ENCODE data around the gene LGALS4.
"Not testable (repeated sequence)": the region's sequence is repeated elsewhere in the genome, so short reads cannot be mapped to it uniquely, and the experiment has no call there.

LGALS4 gene

DNA sequence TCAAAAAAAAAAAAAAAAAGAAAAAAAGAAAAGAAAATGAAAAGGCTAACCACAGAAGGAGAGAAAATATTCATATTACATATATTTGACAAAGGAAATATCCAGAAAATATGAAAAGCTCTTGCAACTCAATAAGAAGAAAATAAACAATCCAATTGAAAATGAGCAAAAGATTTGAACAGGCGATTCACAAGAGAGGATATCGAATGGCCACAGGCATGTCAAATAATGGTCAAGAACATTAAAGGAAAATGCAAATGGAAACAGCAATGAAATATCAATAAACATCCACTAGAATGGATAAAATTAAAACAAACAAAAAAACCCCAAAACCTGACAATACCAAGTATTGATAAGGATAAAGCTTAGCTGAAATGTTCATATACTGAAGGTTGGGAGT lies 47.5 kb downstream of the LGALS4 start:
- no peak overlapping the region for H3K4me3 ChIP-seq (ENCODE audit: low read length)
- TF ChIP-seq, protein P1, sequence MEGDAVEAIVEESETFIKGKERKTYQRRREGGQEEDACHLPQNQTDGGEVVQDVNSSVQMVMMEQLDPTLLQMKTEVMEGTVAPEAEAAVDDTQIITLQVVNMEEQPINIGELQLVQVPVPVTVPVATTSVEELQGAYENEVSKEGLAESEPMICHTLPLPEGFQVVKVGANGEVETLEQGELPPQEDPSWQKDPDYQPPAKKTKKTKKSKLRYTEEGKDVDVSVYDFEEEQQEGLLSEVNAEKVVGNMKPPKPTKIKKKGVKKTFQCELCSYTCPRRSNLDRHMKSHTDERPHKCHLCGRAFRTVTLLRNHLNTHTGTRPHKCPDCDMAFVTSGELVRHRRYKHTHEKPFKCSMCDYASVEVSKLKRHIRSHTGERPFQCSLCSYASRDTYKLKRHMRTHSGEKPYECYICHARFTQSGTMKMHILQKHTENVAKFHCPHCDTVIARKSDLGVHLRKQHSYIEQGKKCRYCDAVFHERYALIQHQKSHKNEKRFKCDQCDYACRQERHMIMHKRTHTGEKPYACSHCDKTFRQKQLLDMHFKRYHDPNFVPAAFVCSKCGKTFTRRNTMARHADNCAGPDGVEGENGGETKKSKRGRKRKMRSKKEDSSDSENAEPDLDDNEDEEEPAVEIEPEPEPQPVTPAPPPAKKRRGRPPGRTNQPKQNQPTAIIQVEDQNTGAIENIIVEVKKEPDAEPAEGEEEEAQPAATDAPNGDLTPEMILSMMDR (conservative IDR thresholded peaks at IDR 0.05; ENCODE audit: low read depth, low read length) = no peak
- DNase-seq (ENCODE audit: low read depth) = no peak

DNA sequence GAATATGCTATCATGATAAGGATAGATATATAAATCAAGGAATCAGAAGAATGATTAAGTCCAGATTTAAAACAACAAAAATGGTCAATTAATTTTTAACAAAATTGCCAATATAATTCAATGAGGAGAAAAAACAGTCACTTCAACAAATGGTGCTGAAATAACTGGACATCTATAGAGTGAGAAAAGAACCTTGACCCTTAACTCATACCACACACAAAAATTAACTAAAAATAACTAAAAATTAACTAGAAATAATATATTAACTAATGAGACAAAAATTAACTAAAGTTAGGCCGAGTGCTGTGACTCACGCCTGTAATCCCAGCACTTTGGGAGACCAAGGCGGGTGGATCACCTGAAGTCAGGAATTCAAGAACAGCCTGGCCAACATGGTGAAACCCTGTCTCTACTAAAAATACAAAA lies 48.9 kb downstream of the LGALS4 start:
- no peak for DNase-seq (ENCODE audit: low read depth)
- TF ChIP-seq, protein P1 (conservative IDR thresholded peaks at IDR 0.05; ENCODE audit: low read depth, low read length) = no peak
- no peak overlapping the region for H3K4me3 ChIP-seq (ENCODE audit: low read length)

DNA sequence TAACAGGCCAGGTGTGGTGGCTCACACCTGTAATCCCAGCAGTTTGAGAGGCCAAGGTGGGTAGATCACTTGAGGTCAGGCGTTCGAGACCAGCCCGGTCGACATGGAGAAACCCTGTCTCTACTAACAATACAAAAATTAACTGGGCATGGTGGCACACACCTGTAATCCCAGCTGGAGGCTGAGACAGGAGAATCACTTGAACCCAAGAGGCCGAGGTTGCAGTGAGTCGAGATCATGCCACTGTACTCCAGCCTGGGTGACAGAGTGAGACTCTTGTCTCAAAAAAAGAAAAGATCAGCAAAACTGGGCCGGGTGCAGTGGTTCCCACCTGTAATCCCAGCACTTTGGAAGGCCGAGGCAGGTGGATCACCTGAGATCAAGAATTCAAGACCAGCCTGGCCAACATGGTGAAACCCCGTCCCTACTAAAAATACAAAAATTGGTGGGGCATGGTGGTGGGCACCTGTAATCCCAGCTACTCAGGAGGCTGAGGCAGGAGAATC lies 50.8 kb downstream of the LGALS4 start:
- DNase-seq (ENCODE audit: low read depth); H3K4me3 ChIP-seq (ENCODE audit: low read length): not testable (repeated sequence)

DNA sequence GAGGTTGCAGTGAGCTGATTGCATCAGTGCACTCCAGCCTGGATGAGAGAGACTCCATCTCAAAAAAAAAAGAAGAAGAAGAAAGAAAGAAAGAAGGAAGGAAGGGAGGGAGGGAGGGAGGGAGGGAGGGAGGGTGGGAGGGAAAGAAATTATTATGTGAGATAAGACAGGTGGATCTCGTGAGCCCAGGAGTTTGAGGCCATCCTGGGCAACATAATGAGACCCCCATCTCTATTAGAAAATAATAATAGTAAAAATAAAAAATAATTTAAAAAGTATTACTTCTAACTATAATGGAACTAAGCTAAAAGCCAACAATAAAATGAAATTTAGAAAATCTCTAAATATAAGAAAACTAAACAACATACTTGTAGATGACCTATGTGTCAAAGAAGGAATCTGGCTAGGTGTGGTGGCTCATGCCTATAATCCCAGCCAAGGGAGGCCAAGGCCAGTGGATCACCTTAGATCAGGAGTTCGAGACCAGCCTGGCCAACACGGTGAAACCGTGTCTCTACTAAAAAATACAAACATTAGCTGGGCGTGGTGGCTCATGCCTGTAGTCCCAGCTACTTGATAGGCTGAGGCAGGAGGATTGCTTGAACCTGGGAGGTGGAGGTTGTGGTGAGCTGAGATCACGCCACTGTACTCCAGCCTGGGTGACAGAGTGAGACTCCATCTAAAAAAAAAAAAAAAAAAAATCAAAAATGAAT lies 51.8 kb downstream of the LGALS4 start:
- not testable (repeated sequence) for DNase-seq (ENCODE audit: low read depth)

DNA sequence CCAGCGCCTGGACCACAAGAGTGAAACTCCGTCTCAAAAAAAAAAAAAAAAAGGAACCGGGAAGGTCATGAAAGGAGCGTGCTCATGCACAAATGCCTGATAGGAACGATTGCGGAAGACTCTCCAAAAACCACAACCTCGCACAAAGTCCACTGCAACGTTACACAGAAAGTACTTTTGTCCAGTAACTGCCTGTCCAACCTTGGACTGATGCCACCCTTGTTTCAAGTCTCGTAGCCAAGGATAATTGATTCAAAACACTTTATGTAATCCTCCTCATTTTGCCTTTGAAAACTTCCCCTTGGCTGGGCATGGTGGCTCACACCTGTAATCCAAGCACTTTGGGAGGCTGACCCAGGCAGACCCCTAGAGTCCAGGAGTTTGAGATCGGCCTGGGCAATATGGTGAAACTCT lies 53.1 kb downstream of the LGALS4 start:
- DNase-seq (ENCODE audit: low read depth) = no peak
- H3K4me3 ChIP-seq (ENCODE audit: low read length) = no peak overlapping the region
- TF ChIP-seq, protein P1 (conservative IDR thresholded peaks at IDR 0.05; ENCODE audit: low read depth, low read length) = no peak

More for the DNA sequence above, 51.8 kb downstream of the LGALS4 start:
- not testable (repeated sequence) for H3K4me3 ChIP-seq (ENCODE audit: low read length)

DNA sequence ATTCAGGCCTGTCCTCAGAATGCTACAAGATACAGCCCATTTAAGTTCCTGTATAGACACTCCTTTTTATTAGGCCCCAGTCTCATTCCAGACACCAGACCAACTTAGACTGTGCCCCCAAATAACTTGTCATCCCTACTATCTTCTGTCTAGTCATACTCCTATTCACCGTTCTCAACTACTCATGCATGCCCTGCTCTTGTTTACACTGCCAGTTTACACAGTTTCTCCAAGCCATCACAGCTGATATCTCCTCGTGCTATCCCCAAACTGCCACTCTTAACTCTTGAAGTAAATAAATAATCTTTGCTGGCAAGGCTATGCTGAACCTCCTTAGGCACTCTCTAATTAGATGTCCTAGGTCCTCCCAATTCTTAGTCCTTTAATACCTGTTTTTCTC lies 58.5 kb downstream of the LGALS4 start:
- not testable (repeated sequence) for DNase-seq (ENCODE audit: low read depth); H3K4me3 ChIP-seq (ENCODE audit: low read length)

DNA sequence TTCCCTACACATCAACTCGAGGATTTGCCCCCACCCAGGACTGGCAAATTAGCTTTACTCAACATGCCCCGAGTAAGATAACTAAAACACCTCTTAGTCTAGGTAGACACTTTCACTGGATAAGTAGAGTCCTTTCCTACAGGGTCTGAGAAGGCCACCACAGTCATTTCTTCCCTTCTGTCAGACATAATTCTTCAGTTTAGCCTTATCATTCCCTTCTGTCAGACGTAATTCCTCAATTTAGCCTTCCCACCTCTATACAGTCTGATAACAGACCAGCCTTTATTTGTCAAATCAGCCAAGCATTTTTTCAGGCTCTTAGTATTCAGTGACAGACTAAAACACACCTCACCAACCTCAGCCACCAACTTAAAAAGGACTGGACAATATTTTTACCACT lies 59.0 kb downstream of the LGALS4 start:
- DNase-seq (ENCODE audit: low read depth); H3K4me3 ChIP-seq (ENCODE audit: low read length): not testable (repeated sequence)
